ENCODE measurements around the gene TSC22D4.
"Not testable (repeated sequence)": the region's sequence is repeated elsewhere in the genome, so short reads cannot be mapped to it uniquely, and the experiment has no call there.

Gene TSC22D4

GRCh38 chr7:100472121-100472851 lies 6.7 kb downstream of the TSC22D4 start:
- DNase-seq: no peak

- no peak for DNase-seq
These were observed 8.0 kb downstream of the TSC22D4 start for GRCh38 chr7:100471021-100471420.

- peak; percentile 81 for DNase-seq
These were observed 9.6 kb downstream of the TSC22D4 start for GRCh38 chr7:100469227-100470044.

GRCh38 chr7:100467638-100468373 lies 11.2 kb downstream of the TSC22D4 start:
- no peak for DNase-seq

GRCh38 chr7:100466653-100467605 lies 12.1 kb downstream of the TSC22D4 start:
- no peak for DNase-seq

- DNase-seq: no peak
These were observed 13.2 kb downstream of the TSC22D4 start for GRCh38 chr7:100465702-100466311.

GRCh38 chr7:100465299-100465698 lies 13.7 kb downstream of the TSC22D4 start:
- no peak for DNase-seq

GRCh38 chr7:100464791-100465190 lies 14.2 kb downstream of the TSC22D4 start:
- DNase-seq: no peak

GRCh38 chr7:100464210-100464660 lies 14.8 kb downstream of the TSC22D4 start, which contains the start of gene SPACDR:
TSS of gene SPACDR (minus strand) at chr7:100464260. CDS start at chr7:100464025, 235 bp downstream.
- DNase-seq: no peak

- no peak for DNase-seq
These were observed 22.0 kb downstream of the TSC22D4 start for GRCh38 chr7:100457033-100457432.

GRCh38 chr7:100456562-100456961 lies 22.5 kb downstream of the TSC22D4 start:
- no peak for DNase-seq

GRCh38 chr7:100455206-100455605 lies 23.8 kb downstream of the TSC22D4 start:
- DNase-seq: no peak

- DNase-seq: not testable (repeated sequence)
These were observed 25.2 kb downstream of the TSC22D4 start for GRCh38 chr7:100453854-100454253.

GRCh38 chr7:100452513-100452912 lies 26.5 kb downstream of the TSC22D4 start:
- no peak for DNase-seq

- DNase-seq: no peak
These were observed 29.7 kb downstream of the TSC22D4 start for GRCh38 chr7:100449190-100449795.

GRCh38 chr7:100447363-100447762 lies 31.7 kb downstream of the TSC22D4 start:
- not testable (repeated sequence) for DNase-seq

- no peak for DNase-seq
These were observed 33.0 kb downstream of the TSC22D4 start for GRCh38 chr7:100446040-100446439.

- DNase-seq: no peak
These were observed 34.4 kb downstream of the TSC22D4 start for GRCh38 chr7:100444311-100445278.

GRCh38 chr7:100443096-100443840 lies 35.7 kb downstream of the TSC22D4 start:
- no peak for DNase-seq
